HCT116 (cell line): Measurements from ENCODE around the gene PSEN2. TPM values are rescaled to one million over a fixed set of nuclear protein-coding genes. Genes with fewer than 3 reads are reported as not detected.

ENCODE experiments used
- ATAC-seq: fragments of 200-7000 bp; cut with Tn5 transposase; 2 replicates; pipeline ENCODE4 v1.9.1; 2020; ENCODE audit warnings: mild to moderate bottlenecking, moderate library complexity
- BruUV-seq: library from RNA; stranded (reverse); fragments of 400-500 nt; replicated peaks from 2 replicates; lab custom pipeline; 2021; lab: Mats Ljungman, UMichigan
- CTCF ChIA-PET: fragments of 300-600 bp; sonication (Branson Sonifier 250); formaldehyde crosslinking; loops from one replicate; lab custom pipeline; 2021; ENCODE audit warnings: antibody characterized with exemption; lab: Charles Lee
- POLR2A ChIA-PET: fragments of 300-600, 350-600 bp; sonication (Branson Sonifier 250); formaldehyde crosslinking; loops from one replicate; lab custom pipeline; 2021; ENCODE audit warnings: antibody characterized with exemption; lab: Charles Lee
- RAD21 ChIA-PET, 2 experiments: fragments of 300-600 bp; sonication (Branson Sonifier 250); formaldehyde crosslinking; loops; one replicate each; lab custom pipeline; 2023; ENCODE audit warnings: low total read pairs in 2 of 2; ENCODE audit not compliant: uncharacterized antibody in 2 of 2, unreplicated experiment in 2 of 2, low non-redundant PET in 1 of 2; lab: Charles Lee
- DNase-seq: peaks from one replicate; pipeline ENCODE4 v3.0.0-alpha.2; 2010; ENCODE audit warnings: low read depth, low spot score
- H2AFZ ChIP-seq: fragments of 200-600 bp; shearing (Covaris generic), sonication (generic); 2 replicates; pipeline ENCODE4 v1.6.1; 2017; ENCODE audit warnings: low read depth, mixed run types, mixed read lengths, antibody characterized with exemption, low read length; ENCODE audit not compliant: poor library complexity, severe bottlenecking
- H3K27ac ChIP-seq: 2 replicates; pipeline ENCODE4 v1.5.1; 2012; ENCODE audit warnings: low read depth, low read length
- H3K27me3 ChIP-seq: fragments of 200-600 bp; sonication (generic); 2 replicates; pipeline ENCODE4 v1.6.1; 2016; ENCODE audit warnings: mixed run types, low read length, mixed read lengths; ENCODE audit not compliant: insufficient read depth
- H3K36me3 ChIP-seq, 2 experiments: fragments of 200-500 bp in 1 of 2; fragments of 200-600 bp in 1 of 2; sonication (Bioruptor generic) in 1 of 2; sonication (generic) in 1 of 2; 2 replicates each; pipeline versions ENCODE4 v1.5.1 to v1.6.1; 2014 to 2016; ENCODE audit warnings: low read length in 2 of 2, inconsistent platforms in 1 of 2, mixed read lengths in 1 of 2, mixed run types in 1 of 2; ENCODE audit not compliant: insufficient read depth in 2 of 2, control insufficient read depth in 1 of 2
- H3K4me1 ChIP-seq, 2 experiments: fragments of 200-600 bp in 1 of 2; sonication (generic) in 1 of 2; 2 replicates each; pipeline versions ENCODE4 v1.5.1 to v1.6.1; 2012 to 2017; ENCODE audit warnings: low read length in 2 of 2, inconsistent platforms in 1 of 2, mild to moderate bottlenecking in 1 of 2, mixed read lengths in 1 of 2, mixed run types in 1 of 2, moderate library complexity in 1 of 2; ENCODE audit not compliant: insufficient read depth in 2 of 2, control insufficient read depth in 1 of 2
- H3K4me2 ChIP-seq: fragments of 200-600 bp; sonication (generic); 2 replicates; pipeline ENCODE4 v1.6.1; 2017; ENCODE audit warnings: mixed run types, low read length, mixed read lengths
- H3K4me3 ChIP-seq, 2 experiments: fragments of 200-600 bp in 1 of 2; sonication (generic) in 1 of 2; replicated peaks in 1 of 2; 2 replicates each; pipeline ENCODE4 v1.5.1; 2011 to 2016; ENCODE audit warnings: low read length in 2 of 2, control low read depth in 1 of 2, low read depth in 1 of 2, mild to moderate bottlenecking in 1 of 2, mixed read lengths in 1 of 2, mixed run types in 1 of 2
- H3K79me2 ChIP-seq: fragments of 200-600 bp; sonication (generic); 2 replicates; pipeline ENCODE4 v1.6.1; 2017; ENCODE audit warnings: mild to moderate bottlenecking, mixed run types, low read length, moderate library complexity, mixed read lengths; ENCODE audit not compliant: insufficient read depth
- H3K9ac ChIP-seq: fragments of 200-600 bp; sonication (generic); 2 replicates; pipeline ENCODE4 v1.6.1; 2016; ENCODE audit warnings: low read length, mixed read lengths
- H3K9me2 ChIP-seq: fragments of 200-600 bp; sonication (generic), shearing (Covaris generic); 2 replicates; pipeline ENCODE4 v1.6.1; 2017; ENCODE audit warnings: mixed run types, mild to moderate bottlenecking, moderate library complexity; ENCODE audit not compliant: insufficient read depth
- H3K9me3 ChIP-seq, 2 experiments: fragments of 200-500 bp in 1 of 2; fragments of 200-600 bp in 1 of 2; sonication (Bioruptor generic) in 1 of 2; sonication (generic) in 1 of 2; 2 replicates each; pipeline ENCODE4 v1.6.1; 2014 to 2017; ENCODE audit warnings: low read length in 2 of 2, mixed read lengths in 2 of 2, inconsistent platforms in 1 of 2, low read depth in 1 of 2, mild to moderate bottlenecking in 1 of 2, mixed run types in 1 of 2, moderate library complexity in 1 of 2; ENCODE audit not compliant: control insufficient read depth in 1 of 2, insufficient read depth in 1 of 2
- H4K20me1 ChIP-seq: fragments of 200-600 bp; sonication (generic), shearing (Covaris generic); 2 replicates; pipeline ENCODE4 v1.6.1; 2017; ENCODE audit warnings: mixed run types, mild to moderate bottlenecking, moderate library complexity; ENCODE audit not compliant: insufficient read depth
- CBX3 ChIP-seq: IDR thresholded peaks from 2 replicates; pipeline ENCODE4 v1.6.1; 2012; ENCODE audit warnings: low read depth
- ELF1 ChIP-seq: IDR thresholded peaks from 2 replicates; pipeline ENCODE4 v1.6.1; 2012; ENCODE audit warnings: low read depth, borderline replicate concordance
- EZH2 ChIP-seq: fragments of 200-600 bp; sonication (generic); IDR thresholded peaks from 2 replicates; pipeline ENCODE4 v1.6.1; 2017; ENCODE audit warnings: antibody characterized with exemption, mixed run types
- EZH2phosphoT487 ChIP-seq: fragments of 200-600 bp; IDR thresholded peaks from 2 replicates; pipeline ENCODE4 v1.6.1; 2018; ENCODE audit warnings: antibody characterized with exemption, borderline replicate concordance
- FOSL1 ChIP-seq: IDR thresholded peaks from 2 replicates; pipeline ENCODE4 v1.6.1; 2012; ENCODE audit warnings: low read depth
- JUND ChIP-seq: IDR thresholded peaks from 2 replicates; pipeline ENCODE4 v1.6.1; 2012
- MAX ChIP-seq: IDR thresholded peaks from 2 replicates; pipeline ENCODE4 v1.6.1; 2012
- POLR2A ChIP-seq: IDR thresholded peaks from 2 replicates; pipeline ENCODE4 v1.7.0; 2011; ENCODE audit warnings: borderline replicate concordance; ENCODE audit not compliant: insufficient read depth, insufficient read length; ENCODE audit errors: extremely low read depth
- POLR2AphosphoS5 ChIP-seq: IDR thresholded peaks from 2 replicates; pipeline ENCODE4 v1.6.1; 2011; ENCODE audit warnings: mild to moderate bottlenecking, low read depth, low read length, moderate library complexity
- RAD21 ChIP-seq: IDR thresholded peaks from 2 replicates; pipeline ENCODE4 v1.6.1; 2012; ENCODE audit warnings: low read depth, mild to moderate bottlenecking
- REST ChIP-seq: IDR thresholded peaks from 2 replicates; pipeline ENCODE4 v1.6.1; 2012; ENCODE audit warnings: low read depth
- SIN3A ChIP-seq: IDR thresholded peaks from 2 replicates; pipeline ENCODE4 v1.6.1; 2012; ENCODE audit warnings: low read depth
- SP1 ChIP-seq: IDR thresholded peaks from 2 replicates; pipeline ENCODE4 v1.6.1; 2012; ENCODE audit warnings: low read depth
- TCF7L2 ChIP-seq: IDR thresholded peaks from 2 replicates; pipeline ENCODE4 v1.7.0; 2011; ENCODE audit warnings: borderline replicate concordance, inconsistent platforms; ENCODE audit not compliant: insufficient read depth, insufficient read length; ENCODE audit errors: extremely low read depth
- YY1 ChIP-seq: IDR thresholded peaks from 2 replicates; pipeline ENCODE4 v1.6.1; 2011; ENCODE audit warnings: low read length, low read depth, moderate library complexity, mild to moderate bottlenecking; ENCODE audit not compliant: insufficient replicate concordance; ENCODE audit errors: extremely low read depth
- ZFX ChIP-seq: fragments of 450-650 bp; IDR thresholded peaks from 2 replicates; pipeline ENCODE4 v1.6.1; 2017
- intact Hi-C: fragments of 100-400 bp; cut with micrococcal nuclease; formaldehyde crosslinking; loops from 2 replicates; pipeline ENCODE4 v1.10.0; 2022
- total RNA-seq: library from RNA; stranded (reverse); gene quantifications from one replicate; pipeline ENCODE4 v1.2.1, GENCODE V29; 2021; ENCODE audit not compliant: unreplicated experiment
- TF ChIP-seq, protein P1 (sequence below), 3 experiments: fragments of 200-600 bp in 1 of 3; sonication (generic) in 1 of 3; IDR thresholded peaks in 2 of 3; conservative IDR thresholded peaks in 1 of 3; 2 replicates each; pipeline ENCODE4 v1.5.1; 2012 to 2017; ENCODE audit warnings: low read depth in 2 of 3, low read length in 2 of 3, antibody characterized with exemption in 1 of 3, borderline replicate concordance in 1 of 3, control low read depth in 1 of 3, mild to moderate bottlenecking in 1 of 3, mixed read lengths in 1 of 3, mixed run types in 1 of 3, moderate library complexity in 1 of 3; ENCODE audit not compliant: insufficient read depth in 1 of 3
- TF ChIP-seq, protein P2 (sequence below): IDR thresholded peaks from 2 replicates; pipeline ENCODE4 v1.6.1; 2011; ENCODE audit warnings: mild to moderate bottlenecking, low read length, moderate library complexity; ENCODE audit not compliant: insufficient replicate concordance; ENCODE audit errors: extremely low read depth

Gene PSEN2
- total RNA-seq, 1 experiment from 2014 or later: 28.5 TPM

DNA sequence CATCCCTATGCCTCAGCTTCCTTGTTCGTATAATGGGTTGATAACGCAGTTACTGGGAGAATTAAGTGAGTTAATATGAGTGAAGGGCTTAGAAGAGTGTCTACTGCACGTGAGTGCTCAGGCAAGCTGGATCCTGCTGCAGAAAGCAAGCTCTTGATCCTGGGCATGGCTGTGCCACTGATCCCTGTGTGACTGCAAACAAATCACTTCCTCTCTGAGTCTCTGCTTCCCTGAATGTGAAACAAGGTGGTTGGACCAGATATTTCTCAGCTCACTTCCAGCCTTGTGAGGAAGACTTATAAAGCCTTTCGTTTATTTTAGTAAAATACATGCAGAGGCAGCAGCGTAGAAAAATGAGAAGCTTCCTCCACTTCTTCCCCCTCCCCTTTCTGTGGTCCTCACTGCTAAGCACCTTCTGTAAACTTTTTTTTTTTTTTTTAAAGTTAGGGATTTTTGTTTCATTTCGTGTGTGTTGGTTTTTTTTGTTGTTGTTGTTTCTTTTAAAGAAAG is 13.8 kb downstream of the PSEN2 start:
- no TSS peak for BruUV-seq
- ATAC-seq (no peak), DNase-seq (no peak)
- ChIA-PET POLR2A (no interaction called here), RAD21 (interaction anchor here in 1 of 2 experiments (0.7 kb wide), 1 partner anchor 314 kb away, joined by 3 read pairs; no protein-coding TSS in a partner anchor), CTCF (no interaction called here)
- H2AFZ ChIP-seq: no peak overlapping the region
- H3K79me2 ChIP-seq: no peaks in the 10 kb centered on the region
- H3K27me3 ChIP-seq: no peaks in the 10 kb centered on the region
- no peak for TF ChIP-seq ZFX
- no peak for TF ChIP-seq JUND
- TF ChIP-seq, protein P1, sequence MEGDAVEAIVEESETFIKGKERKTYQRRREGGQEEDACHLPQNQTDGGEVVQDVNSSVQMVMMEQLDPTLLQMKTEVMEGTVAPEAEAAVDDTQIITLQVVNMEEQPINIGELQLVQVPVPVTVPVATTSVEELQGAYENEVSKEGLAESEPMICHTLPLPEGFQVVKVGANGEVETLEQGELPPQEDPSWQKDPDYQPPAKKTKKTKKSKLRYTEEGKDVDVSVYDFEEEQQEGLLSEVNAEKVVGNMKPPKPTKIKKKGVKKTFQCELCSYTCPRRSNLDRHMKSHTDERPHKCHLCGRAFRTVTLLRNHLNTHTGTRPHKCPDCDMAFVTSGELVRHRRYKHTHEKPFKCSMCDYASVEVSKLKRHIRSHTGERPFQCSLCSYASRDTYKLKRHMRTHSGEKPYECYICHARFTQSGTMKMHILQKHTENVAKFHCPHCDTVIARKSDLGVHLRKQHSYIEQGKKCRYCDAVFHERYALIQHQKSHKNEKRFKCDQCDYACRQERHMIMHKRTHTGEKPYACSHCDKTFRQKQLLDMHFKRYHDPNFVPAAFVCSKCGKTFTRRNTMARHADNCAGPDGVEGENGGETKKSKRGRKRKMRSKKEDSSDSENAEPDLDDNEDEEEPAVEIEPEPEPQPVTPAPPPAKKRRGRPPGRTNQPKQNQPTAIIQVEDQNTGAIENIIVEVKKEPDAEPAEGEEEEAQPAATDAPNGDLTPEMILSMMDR (IDR thresholded peaks at IDR 0.05 in 2 of 3, conservative IDR thresholded peaks at IDR 0.05 in 1 of 3; ENCODE audit: borderline replicate concordance in 1 of 3, insufficient read depth in 1 of 3, low read depth in 2 of 3, low read length in 2 of 3): no peak
- TF ChIP-seq FOSL1: no peak
- no peak for TF ChIP-seq TCF7L2
- TF ChIP-seq POLR2AphosphoS5: no peak
- TF ChIP-seq SIN3A: no peak
- TF ChIP-seq REST: no peak
- no peak for TF ChIP-seq YY1
- TF ChIP-seq EZH2phosphoT487: no peak
- no peak for TF ChIP-seq SP1
- no peak for TF ChIP-seq MAX
- no peak for TF ChIP-seq RAD21
- no peak for TF ChIP-seq CBX3
- TF ChIP-seq POLR2A: no peak
- no peak for TF ChIP-seq ELF1
- TF ChIP-seq, protein P2, sequence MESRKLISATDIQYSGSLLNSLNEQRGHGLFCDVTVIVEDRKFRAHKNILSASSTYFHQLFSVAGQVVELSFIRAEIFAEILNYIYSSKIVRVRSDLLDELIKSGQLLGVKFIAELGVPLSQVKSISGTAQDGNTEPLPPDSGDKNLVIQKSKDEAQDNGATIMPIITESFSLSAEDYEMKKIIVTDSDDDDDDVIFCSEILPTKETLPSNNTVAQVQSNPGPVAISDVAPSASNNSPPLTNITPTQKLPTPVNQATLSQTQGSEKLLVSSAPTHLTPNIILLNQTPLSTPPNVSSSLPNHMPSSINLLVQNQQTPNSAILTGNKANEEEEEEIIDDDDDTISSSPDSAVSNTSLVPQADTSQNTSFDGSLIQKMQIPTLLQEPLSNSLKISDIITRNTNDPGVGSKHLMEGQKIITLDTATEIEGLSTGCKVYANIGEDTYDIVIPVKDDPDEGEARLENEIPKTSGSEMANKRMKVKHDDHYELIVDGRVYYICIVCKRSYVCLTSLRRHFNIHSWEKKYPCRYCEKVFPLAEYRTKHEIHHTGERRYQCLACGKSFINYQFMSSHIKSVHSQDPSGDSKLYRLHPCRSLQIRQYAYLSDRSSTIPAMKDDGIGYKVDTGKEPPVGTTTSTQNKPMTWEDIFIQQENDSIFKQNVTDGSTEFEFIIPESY: no peak
- no peak for TF ChIP-seq EZH2
- intact Hi-C loops: no loop called here
- no peak overlapping the region for H3K9ac ChIP-seq
- H3K9me2 ChIP-seq: no peaks in the 10 kb centered on the region
- no peak overlapping the region for H3K4me3 ChIP-seq
- H3K36me3 ChIP-seq: peaks cover 8 to 24% of the 10 kb centered on the region in 2 experiments; a peak in 3 of 4 replicates
- H3K9me3 ChIP-seq: no peaks in the 10 kb centered on the region
- H3K4me2 ChIP-seq: no peak overlapping the region
- peaks cover 0 to 9% of the 10 kb centered on the region in 2 experiments; a peak in 2 of 4 replicates for H3K4me1 ChIP-seq
- no peaks in the 10 kb centered on the region for H4K20me1 ChIP-seq
- no peak overlapping the region for H3K27ac ChIP-seq
